ENCODE measurements around the gene GRB10.

GRCh38 chr7:50827281-50827680 is 44.6 kb upstream of the GRB10 start:
- no peak for TF ChIP-seq POLR2A (IDR thresholded peaks at IDR 0.05; ENCODE audit: low read length)
- TF ChIP-seq GATA1 (IDR thresholded peaks at IDR 0.05; ENCODE audit: low read depth, low read length), result no peak

All from erythroblast (primary cell).